Panc1 (cell line): ENCODE results near the gene LPP. TPM values are rescaled to one million over a fixed set of nuclear protein-coding genes. Genes with fewer than 3 reads are reported as not detected.

Experiments
- ATAC-seq: fragments of 200-7000 bp; cut with Tn5 transposase; 2 replicates; pipeline ENCODE4 v1.9.1; 2020; ENCODE audit warnings: mild to moderate bottlenecking, moderate library complexity
- BruUV-seq: library from RNA; stranded (reverse); fragments of 400-500 nt; replicated peaks from 2 replicates; lab custom pipeline; 2021; lab: Mats Ljungman, UMichigan
- CTCF ChIA-PET: fragments of 300-600 bp; sonication (Branson Sonifier 250); formaldehyde crosslinking; loops from one replicate; lab custom pipeline; 2022; ENCODE audit warnings: antibody characterized with exemption; lab: Charles Lee
- POLR2A ChIA-PET: fragments of 300-600 bp; sonication (Branson Sonifier 250); formaldehyde crosslinking; loops from one replicate; lab custom pipeline; 2022; ENCODE audit warnings: antibody characterized with exemption; lab: Charles Lee
- DNase-seq: peaks from one replicate; pipeline ENCODE4 v3.0.0-alpha.2; 2010; ENCODE audit warnings: low read depth, low spot score
- H3K27ac ChIP-seq: 2 replicates; pipeline ENCODE4 v1.5.1; 2011; ENCODE audit warnings: mild to moderate bottlenecking, low read length, inconsistent platforms
- H3K27me3 ChIP-seq: fragments of 200-500 bp; sonication (Bioruptor generic); 2 replicates; pipeline ENCODE4 v1.6.0; 2014; ENCODE audit warnings: low read length, inconsistent platforms; ENCODE audit not compliant: control insufficient read depth, insufficient read depth
- H3K36me3 ChIP-seq: fragments of 200-500 bp; sonication (Bioruptor generic); 2 replicates; pipeline ENCODE4 v1.5.1; 2014; ENCODE audit warnings: inconsistent platforms, mild to moderate bottlenecking, low read length, moderate library complexity; ENCODE audit not compliant: control insufficient read depth, insufficient read depth
- H3K4me1 ChIP-seq: 2 replicates; pipeline ENCODE4 v1.5.1; 2011; ENCODE audit warnings: inconsistent platforms, mild to moderate bottlenecking, low read length, moderate library complexity; ENCODE audit not compliant: control insufficient read depth, insufficient read depth
- H3K4me3 ChIP-seq, 2 experiments: 2 replicates each; pipeline ENCODE4 v1.5.1; 2011 to 2012; ENCODE audit warnings: low read depth in 2 of 2, low read length in 2 of 2, mild to moderate bottlenecking in 2 of 2, inconsistent platforms in 1 of 2, moderate library complexity in 1 of 2
- H3K9me3 ChIP-seq: fragments of 200-500 bp; sonication (Bioruptor generic); 2 replicates; pipeline ENCODE4 v1.5.1; 2014; ENCODE audit warnings: low read depth, mild to moderate bottlenecking, inconsistent platforms, low read length, moderate library complexity; ENCODE audit not compliant: control insufficient read depth, insufficient read depth
- CTCF ChIP-seq: fragments of 450-650 bp; IDR thresholded peaks from 2 replicates; pipeline ENCODE4 v1.5.1; 2017; ENCODE audit warnings: mild to moderate bottlenecking
- POLR2AphosphoS5 ChIP-seq: IDR thresholded peaks from 2 replicates; pipeline ENCODE4 v1.6.1; 2012; ENCODE audit warnings: mild to moderate bottlenecking, low read depth, low read length, moderate library complexity
- REST ChIP-seq, 2 experiments: IDR thresholded peaks; 2 replicates each; pipeline ENCODE4 v1.6.1; 2011 to 2012; ENCODE audit warnings: low read depth in 2 of 2, control low read depth in 1 of 2, low read length in 1 of 2, mild to moderate bottlenecking in 1 of 2, moderate library complexity in 1 of 2; ENCODE audit not compliant: insufficient read depth in 1 of 2
- SIN3A ChIP-seq: IDR thresholded peaks from 2 replicates; pipeline ENCODE4 v1.6.1; 2012; ENCODE audit warnings: low read depth, mild to moderate bottlenecking, low read length, moderate library complexity, borderline replicate concordance; ENCODE audit not compliant: insufficient read depth
- TCF7L2 ChIP-seq: IDR thresholded peaks from 2 replicates; pipeline ENCODE4 v1.6.1; 2011; ENCODE audit warnings: mild to moderate bottlenecking, low read depth, low read length, inconsistent platforms
- in situ Hi-C: cut with HindIII; loops from 2 replicates; pipeline ENCODE4 v1.10.0; 2016; ENCODE audit warnings: low sequenced_read_pairs, low pct_unique_long_range_greater_than_20kb
- intact Hi-C: fragments of 100-400 bp; cut with micrococcal nuclease; formaldehyde crosslinking; loops from one replicate; pipeline ENCODE4 v1.10.0; 2022; ENCODE audit not compliant: unreplicated experiment
- total RNA-seq: library from RNA; stranded (reverse); gene quantifications from one replicate; pipeline ENCODE4 v1.2.1, GENCODE V29; 2021; ENCODE audit not compliant: unreplicated experiment

Gene LPP
- total RNA-seq, 1 experiment from 2014 or later, result 90.0 TPM

GRCh38 chr3:188266562-188267274 is 112.8 kb downstream of the LPP start:
- no TSS peak for BruUV-seq
- intact Hi-C loops, result loop anchor here (10.0 kb wide), 1 partner anchor 112 kb away; the partner anchor contains the start of gene LPP
- no peaks in the 10 kb centered on the region for H3K36me3 ChIP-seq
- H3K4me1 ChIP-seq, result peaks cover 93% of the 10 kb centered on the region
- H3K27ac ChIP-seq, result peak overlapping the region; percentile 73
- H3K27me3 ChIP-seq, result no peaks in the 10 kb centered on the region
- ChIA-PET POLR2A (no interaction called here), CTCF (no interaction called here)
- no peaks in the 10 kb centered on the region for H3K9me3 ChIP-seq
- ATAC-seq (no peak), DNase-seq (no peak)
- in situ Hi-C loops, result no loop called here
- TF ChIP-seq REST (IDR thresholded peaks at IDR 0.05; ENCODE audit: insufficient read depth in 1 of 2, low read depth in 2 of 2, low read length in 1 of 2) (no peak), TCF7L2 (no peak), POLR2AphosphoS5 (no peak), SIN3A (no peak), CTCF (no peak)
- peak overlapping the region in 1 of 2 experiments; percentile 45; a peak in 2 of 4 replicates for H3K4me3 ChIP-seq

GRCh38 chr3:188267790-188268335 is 113.9 kb downstream of the LPP start:
- Histone ChIP-seq H3K4me3 (no peak overlapping the region), H3K36me3 (no peaks in the 10 kb centered on the region), H3K4me1 (peaks cover 93% of the 10 kb centered on the region), H3K27me3 (no peaks in the 10 kb centered on the region), H3K9me3 (no peaks in the 10 kb centered on the region), H3K27ac (peak overlapping the region; percentile 73)
- POLR2A ChIA-PET, result interaction anchor here (0.6 kb wide), 1 partner anchor 12 kb away, joined by 3 read pairs; no protein-coding TSS in a partner anchor
- intact Hi-C loops, result loop anchor here (10.0 kb wide), 1 partner anchor 113 kb away; the partner anchor contains the start of gene LPP
- DNase-seq, result no peak
- in situ Hi-C loops, result no loop called here
- no peak for ATAC-seq
- CTCF ChIA-PET, result interaction anchor here (0.7 kb wide), 1 partner anchor 148 kb away, joined by 3 read pairs; no protein-coding TSS in a partner anchor
- TF ChIP-seq SIN3A (no peak), REST (IDR thresholded peaks at IDR 0.05; ENCODE audit: insufficient read depth in 1 of 2, low read depth in 2 of 2, low read length in 1 of 2) (no peak), POLR2AphosphoS5 (no peak), TCF7L2 (no peak), CTCF (no peak)
- BruUV-seq, result no TSS peak
